ENCODE data around the gene VOPP1. TPM values are rescaled to one million over a fixed set of nuclear protein-coding genes. Genes with fewer than 3 reads are reported as not detected.

VOPP1 gene
- total and polyA plus RNA-seq, 2 donors (not counting 3 experiments of a cell fraction or from before 2014, with no cell fraction given), result 85.6 to 154 TPM

GRCh38 chr7:55427342-55427741 is 145.0 kb downstream of the VOPP1 start:
- Histone ChIP-seq H3K27ac (ENCODE audit: insufficient read depth, low read depth, low read length) (no peak overlapping the region), H3K9ac (replicated peaks; ENCODE audit: extremely low read depth, insufficient read depth, low read length) (no peak overlapping the region), H3K4me1 (ENCODE audit: control insufficient read depth, extremely low read depth, insufficient read depth, low read length) (peaks cover 18% of the 10 kb centered on the region), H3K9me3 (replicated peaks; ENCODE audit: control insufficient read depth, insufficient read depth, low read length) (no peaks in the 10 kb centered on the region), H4K20me1 (replicated peaks; ENCODE audit: control insufficient read depth, extremely low read depth, insufficient read depth, low read length) (no peaks in the 10 kb centered on the region), H3K79me2 (ENCODE audit: control insufficient read depth, insufficient read depth, low read length) (no peaks in the 10 kb centered on the region), H3K27me3 (ENCODE audit: control insufficient read depth in 2 of 2, insufficient read depth in 2 of 2, low read length in 2 of 2) (no peaks in the 10 kb centered on the region), H2AFZ (ENCODE audit: low read depth, low read length) (no peak overlapping the region), H3K4me2 (ENCODE audit: insufficient read depth, low read length) (no peak overlapping the region), H3K4me3 (replicated peaks in 1 of 3; ENCODE audit: insufficient read depth in 1 of 3, low read depth in 1 of 3, low read length in 3 of 3) (no peak overlapping the region), H3K36me3 (ENCODE audit: control insufficient read depth in 2 of 2, extremely low read depth in 1 of 2, insufficient read depth in 2 of 2, low read length in 2 of 2) (peaks cover 0 to 8% of the 10 kb centered on the region in 2 experiments), H3K9me1 (replicated peaks; ENCODE audit: control insufficient read depth, extremely low read depth, insufficient read depth, low read length) (no peaks in the 10 kb centered on the region)
- TF ChIP-seq POLR2A (IDR thresholded peaks at IDR 0.05; ENCODE audit: low read depth, low read length) (no peak), GATA2 (IDR thresholded peaks at IDR 0.05; ENCODE audit: insufficient read depth, insufficient read length, low read depth, low read length) (no peak), MYC (IDR thresholded peaks at IDR 0.05; ENCODE audit: low read depth, low read length) (no peak), JUN (IDR thresholded peaks at IDR 0.05; ENCODE audit: borderline replicate concordance, insufficient read depth, insufficient read length, low read depth) (no peak), FOS (IDR thresholded peaks at IDR 0.05; ENCODE audit: borderline replicate concordance, insufficient read depth, low read length) (no peak), EZH2 (IDR thresholded peaks at IDR 0.05; ENCODE audit: borderline replicate concordance, low read depth, low read length, severe bottlenecking) (no peak), POLR2AphosphoS5 (IDR thresholded peaks at IDR 0.05; ENCODE audit: insufficient read depth, low read depth, low read length) (no peak), MAX (IDR thresholded peaks at IDR 0.05; ENCODE audit: insufficient read depth, insufficient read length) (no peak)
- TF ChIP-seq, protein P1, sequence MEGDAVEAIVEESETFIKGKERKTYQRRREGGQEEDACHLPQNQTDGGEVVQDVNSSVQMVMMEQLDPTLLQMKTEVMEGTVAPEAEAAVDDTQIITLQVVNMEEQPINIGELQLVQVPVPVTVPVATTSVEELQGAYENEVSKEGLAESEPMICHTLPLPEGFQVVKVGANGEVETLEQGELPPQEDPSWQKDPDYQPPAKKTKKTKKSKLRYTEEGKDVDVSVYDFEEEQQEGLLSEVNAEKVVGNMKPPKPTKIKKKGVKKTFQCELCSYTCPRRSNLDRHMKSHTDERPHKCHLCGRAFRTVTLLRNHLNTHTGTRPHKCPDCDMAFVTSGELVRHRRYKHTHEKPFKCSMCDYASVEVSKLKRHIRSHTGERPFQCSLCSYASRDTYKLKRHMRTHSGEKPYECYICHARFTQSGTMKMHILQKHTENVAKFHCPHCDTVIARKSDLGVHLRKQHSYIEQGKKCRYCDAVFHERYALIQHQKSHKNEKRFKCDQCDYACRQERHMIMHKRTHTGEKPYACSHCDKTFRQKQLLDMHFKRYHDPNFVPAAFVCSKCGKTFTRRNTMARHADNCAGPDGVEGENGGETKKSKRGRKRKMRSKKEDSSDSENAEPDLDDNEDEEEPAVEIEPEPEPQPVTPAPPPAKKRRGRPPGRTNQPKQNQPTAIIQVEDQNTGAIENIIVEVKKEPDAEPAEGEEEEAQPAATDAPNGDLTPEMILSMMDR (IDR thresholded peaks at IDR 0.05; ENCODE audit: extremely low read depth in 1 of 2, insufficient read depth in 1 of 2, low read depth in 1 of 2, low read length in 2 of 2), result no peak
- intact Hi-C loops (cut with micrococcal nuclease) (no loop called here), dilution Hi-C loops (cut with MboI; ENCODE audit: extremely low pct_ligation_motif_present, low sequenced_read_pairs) (no loop called here)
- DNase-seq (ENCODE audit: low read depth, low spot score), result no peak
- no TSS peak for BruUV-seq (replicated peaks)
- FAIRE-seq, result no peak
- ChIA-PET CTCF (interaction anchor here (0.8 to 3.4 kb wide), 5 partner anchors 12 to 172 kb away, joined by 3 to 10 read pairs (median 4); no protein-coding TSS in a partner anchor), POLR2A (no interaction called here)
